Spleen (tissue), 7 donors: ENCODE measurements around the gene FBXO41.

ENCODE experiments used
- CTCF ChIP-seq, 11 experiments: fragments of 200-600 bp in 7 of 11; fragments of 450-650 bp in 4 of 11; sonication (generic) in 4 of 11; IDR thresholded peaks in 8 of 11; conservative IDR thresholded peaks in 3 of 11; 1 replicate in 7 of 11; 2 replicates in 4 of 11; pipeline versions ENCODE4 v1.4.0 to v1.8.0; 2016 to 2021; ENCODE audit warnings: antibody characterized with exemption in 11 of 11, inconsistent platforms in 4 of 11, mild to moderate bottlenecking in 1 of 11
- POLR2AphosphoS5 ChIP-seq, 3 donors: sonication (generic); formaldehyde crosslinking; IDR thresholded peaks; one replicate each; pipeline ENCODE4 v1.5.1; 2017; ENCODE audit warnings: antibody characterized with exemption in 3 of 3
- donor health status: DM: no; HTN: no; CAD: no; lungs with moderate emphysema.
- donor health status: DM: no; HTN: no; CAD: no.
- donor health status: DM: no; HTN: no; CAD: no.

- TF ChIP-seq CTCF (IDR thresholded peaks at IDR 0.05 in 8 of 11, conservative IDR thresholded peaks at IDR 0.05 in 3 of 11) (no peak), POLR2AphosphoS5 (IDR thresholded peaks at IDR 0.05) (no peak)
Measured at GRCh38 chr2:73258913-73259215, 25.4 kb downstream of the FBXO41 start.
